Stimulated activated CD4-positive, alpha-beta T cell treated with anti-CD3 and anti-CD28 coated beads, Interleukin-1b, Interleukin-23, amount 100 ng/mL, for 48 hours (primary cell): Measurements from ENCODE around the gene SLC8A1.
A peak's percentile ranks its signal among the peaks of the same experiment; 100 is the strongest.

Experiments
- DNase-seq: peaks from one replicate; pipeline ENCODE4 v3.0.0-alpha.2; 2020

The SLC8A1 gene

DNA sequence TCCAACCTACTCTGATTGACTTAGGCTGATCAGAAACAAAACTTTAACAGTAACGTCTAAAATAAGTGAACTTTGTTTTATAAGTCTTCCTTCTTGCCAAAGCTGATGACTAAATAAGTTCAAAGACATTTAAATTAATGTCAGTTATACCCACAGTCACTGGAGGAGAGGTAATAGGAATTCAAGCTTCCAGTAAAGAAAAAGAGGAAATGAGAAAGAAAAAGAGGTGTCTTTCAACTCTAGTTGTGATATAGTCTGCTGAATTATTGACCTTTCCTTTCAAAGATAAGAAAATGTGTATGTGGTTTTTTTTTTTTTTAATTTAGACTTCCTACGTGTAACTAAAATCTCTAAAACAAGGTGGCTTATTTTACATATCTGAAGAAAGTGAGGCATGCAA lies 191.5 kb downstream of the SLC8A1 start:
- no peak for DNase-seq

DNA sequence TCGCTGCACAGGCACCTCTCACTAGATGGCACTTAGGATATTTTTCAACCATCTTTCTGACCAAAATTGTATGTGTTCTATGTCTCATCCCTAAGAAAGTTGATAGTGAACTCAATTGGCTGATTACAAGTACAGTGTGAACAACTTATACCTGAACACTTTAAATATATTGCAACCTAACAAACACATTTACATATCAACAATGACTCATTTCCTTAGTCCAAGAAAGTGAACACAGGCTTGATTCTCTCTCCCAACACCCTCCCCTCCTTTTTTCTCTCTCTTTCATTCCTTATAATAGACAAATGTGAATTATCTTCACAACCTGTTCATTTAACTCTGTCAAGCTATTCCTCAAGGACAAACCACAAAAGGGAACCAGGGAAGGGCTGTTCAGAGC lies 192.0 kb downstream of the SLC8A1 start:
- no peak for DNase-seq

DNA sequence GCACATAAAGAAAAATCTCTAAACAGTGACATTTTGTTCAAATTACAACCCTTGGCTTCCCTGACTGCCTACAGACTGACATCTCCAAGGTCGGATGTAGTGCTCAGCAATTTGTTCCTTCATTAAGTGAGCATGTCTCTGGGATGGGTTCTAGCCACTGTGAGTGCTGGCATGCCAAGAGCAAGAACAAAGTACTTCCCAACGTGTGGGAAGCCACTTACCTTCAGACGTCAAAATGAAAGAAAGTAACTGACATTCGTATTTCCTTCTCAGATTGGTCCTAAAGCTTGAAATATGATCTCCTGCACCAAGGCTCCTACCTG lies 193.8 kb downstream of the SLC8A1 start:
- no peak for DNase-seq

DNA sequence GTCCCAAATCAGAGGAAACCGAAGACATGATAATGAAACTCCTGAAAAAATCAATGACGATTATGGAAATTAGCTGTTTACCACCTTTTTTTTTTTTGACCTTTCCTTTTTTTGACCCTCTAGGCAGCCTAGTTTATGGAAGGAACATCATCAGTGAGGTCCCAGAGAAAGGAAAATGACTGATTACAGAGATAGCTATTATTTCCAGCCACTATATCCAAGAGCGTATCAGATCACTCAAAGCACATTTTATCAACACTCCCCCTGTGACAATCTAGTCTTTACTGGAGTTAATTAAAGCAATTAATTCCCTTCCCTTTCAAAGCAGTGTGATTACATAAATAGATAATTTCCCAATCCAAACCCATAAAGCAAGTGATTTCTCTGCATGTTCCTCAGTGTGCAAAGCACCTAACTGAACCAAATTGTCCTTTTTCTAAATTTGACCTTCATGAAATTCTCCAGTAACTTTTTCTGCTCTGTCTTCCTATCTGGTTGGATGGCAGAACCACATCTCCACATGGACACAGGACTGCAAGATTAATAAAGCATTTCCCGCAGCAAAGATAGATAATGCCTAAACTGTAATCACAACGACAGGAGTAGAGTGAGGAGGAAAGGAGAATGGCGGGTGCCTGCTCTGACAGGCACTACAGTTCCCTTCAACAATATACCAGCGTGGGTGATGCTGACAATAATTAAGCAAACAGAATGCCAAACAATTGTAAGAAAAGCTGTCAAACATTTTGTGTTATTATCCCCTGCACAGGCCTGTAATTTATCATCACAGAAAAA lies 194.4 kb downstream of the SLC8A1 start:
- DNase-seq: no peak

DNA sequence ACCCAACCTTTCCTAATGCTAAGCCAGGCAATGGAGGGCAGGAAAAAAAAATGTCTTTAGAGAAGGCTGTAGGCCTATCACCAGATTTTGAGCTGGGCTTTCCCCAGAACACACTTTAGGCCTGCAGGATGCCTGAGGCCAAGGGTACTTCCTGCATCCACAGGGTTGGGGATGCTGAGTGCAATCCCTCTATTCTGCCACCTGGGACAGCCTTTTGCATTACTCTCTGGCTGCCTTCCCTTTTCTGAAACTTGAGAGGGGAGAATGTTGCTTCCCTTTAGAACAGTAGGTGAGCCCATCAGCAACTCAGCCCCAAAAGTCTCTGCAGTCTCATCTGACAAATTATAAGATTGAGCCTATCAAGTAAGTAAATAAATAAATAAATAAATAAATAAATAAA lies 195.2 kb downstream of the SLC8A1 start:
- no peak for DNase-seq

DNA sequence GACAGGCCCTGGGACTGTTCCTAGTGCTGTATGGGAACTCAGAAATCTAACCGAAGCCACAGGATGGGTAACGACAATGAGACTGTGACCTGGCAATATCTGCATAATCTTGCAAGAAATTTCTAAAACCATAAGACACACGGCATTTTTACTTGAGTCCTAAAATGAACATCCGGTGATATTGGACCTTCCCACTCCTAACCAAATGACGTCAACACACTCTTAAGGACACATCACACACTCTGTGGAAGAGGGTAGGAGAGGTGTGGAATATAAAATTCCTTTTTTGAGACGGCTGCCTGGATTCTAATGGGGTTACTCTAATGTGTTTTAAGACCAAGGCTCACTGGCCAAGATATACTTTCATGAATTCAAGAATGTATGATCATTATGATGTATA lies 195.9 kb downstream of the SLC8A1 start:
- DNase-seq: no peak

DNA sequence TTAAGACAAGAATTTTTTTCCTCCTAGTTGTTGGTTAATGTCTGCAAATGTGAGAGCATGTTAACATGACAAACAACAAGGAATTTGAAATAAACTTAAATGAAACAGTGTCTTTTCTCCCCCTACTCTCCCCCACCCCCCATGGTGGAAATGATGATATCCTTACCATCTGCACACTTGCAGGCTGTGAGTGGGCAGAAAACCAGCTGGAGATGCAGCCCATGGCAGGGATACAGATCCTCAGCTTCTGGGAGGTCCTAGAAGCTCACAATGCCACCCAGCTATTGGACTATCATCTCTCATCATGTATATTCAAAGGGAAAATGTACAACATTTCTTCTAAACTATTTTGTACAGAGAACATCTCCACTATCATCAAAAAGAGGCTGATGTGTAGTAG lies 196.8 kb downstream of the SLC8A1 start:
- no peak for DNase-seq

DNA sequence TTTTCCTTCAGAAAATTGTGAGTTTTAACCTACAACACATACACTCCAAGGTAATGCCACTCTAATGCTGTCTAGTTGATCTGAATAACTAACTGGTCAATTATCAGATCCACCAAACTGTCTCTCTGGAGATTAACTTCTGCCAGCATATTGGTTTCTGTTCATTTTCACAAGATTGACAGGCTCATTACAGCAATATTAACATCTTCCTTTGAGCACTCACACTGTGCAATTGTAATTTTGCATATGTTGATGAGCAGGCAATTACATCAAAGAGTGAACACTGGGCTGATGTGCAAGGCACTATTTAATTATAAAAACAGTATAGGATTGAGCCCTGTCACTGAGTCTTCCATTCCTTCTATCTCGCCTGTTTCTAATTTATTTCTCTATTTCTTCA lies 197.3 kb downstream of the SLC8A1 start:
- DNase-seq: no peak

DNA sequence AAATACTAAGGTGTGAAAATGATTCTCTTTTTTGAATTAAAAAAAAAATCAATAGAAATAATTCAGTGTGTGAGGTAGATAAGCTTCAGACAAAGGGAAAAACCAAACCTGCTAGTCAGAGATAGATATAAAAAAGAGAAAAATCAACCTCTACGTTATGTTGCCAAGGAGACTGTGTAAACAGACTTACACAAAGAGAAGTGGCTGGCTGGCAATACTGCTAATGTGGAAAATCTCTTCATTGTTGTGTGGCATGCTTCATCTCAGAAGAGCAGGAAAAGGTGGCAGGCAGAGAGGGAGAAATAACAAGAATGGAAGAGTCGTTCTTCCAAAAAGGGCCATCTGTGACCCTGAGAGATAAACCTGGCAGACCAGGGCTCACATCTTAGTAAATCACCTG lies 200.8 kb downstream of the SLC8A1 start:
- DNase-seq: no peak

DNA sequence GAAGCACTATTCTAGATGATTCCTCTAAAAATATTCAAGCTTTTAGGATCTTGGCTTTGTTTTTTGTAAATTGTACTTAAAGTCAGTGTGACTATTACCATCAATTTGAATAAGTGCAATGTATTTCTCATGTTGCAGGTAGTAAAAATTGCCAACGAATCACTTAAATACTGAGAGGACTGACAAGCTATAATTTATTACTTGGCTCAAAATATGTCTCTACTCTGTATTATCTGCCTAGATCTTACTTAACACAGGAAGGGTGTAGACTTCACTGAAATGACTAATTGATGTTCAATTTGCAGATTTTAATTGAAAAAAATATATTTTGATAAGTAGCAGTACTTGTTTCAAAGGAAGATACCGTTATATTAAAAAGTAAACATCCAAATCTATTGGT lies 202.3 kb downstream of the SLC8A1 start:
- DNase-seq: no peak

DNA sequence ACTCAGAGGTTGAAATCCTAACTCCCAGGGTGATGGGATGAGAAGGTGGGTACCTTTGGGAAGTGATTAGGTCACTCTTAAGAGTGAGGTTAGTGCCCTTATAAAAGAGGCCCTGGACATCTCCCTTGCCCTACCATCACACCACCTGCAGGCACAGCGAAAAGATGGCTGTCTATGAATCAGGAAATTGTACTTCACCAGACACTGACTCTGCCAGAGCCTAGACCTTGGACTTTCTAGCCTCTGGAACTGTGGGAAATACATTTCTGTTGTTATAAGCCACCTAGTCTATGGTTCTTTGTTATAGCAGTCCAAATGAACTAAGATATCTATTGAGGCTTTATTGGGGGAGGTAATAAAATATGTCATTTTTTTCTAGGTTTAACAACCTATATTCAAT lies 203.6 kb downstream of the SLC8A1 start:
- no peak for DNase-seq

DNA sequence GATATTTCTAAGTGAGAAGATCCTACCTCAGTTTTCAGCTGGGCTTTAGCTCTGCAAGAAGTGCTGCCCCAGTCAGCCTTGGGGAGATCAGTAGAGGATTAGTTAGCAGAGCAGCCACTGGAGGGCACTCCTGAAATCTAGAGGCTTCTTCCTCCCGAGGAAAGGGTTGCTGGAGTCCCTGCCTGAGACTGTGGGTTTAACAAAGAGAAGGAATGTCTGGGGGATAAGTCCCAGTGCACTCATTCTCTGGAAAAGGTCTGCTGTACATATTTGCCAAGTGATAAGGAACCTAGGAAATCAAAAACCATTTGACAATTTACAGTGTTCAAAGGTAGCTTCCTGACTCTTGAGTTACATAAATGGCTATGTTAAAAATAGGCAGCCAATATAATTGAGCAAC lies 207.2 kb downstream of the SLC8A1 start:
- peak; percentile 2 for DNase-seq

DNA sequence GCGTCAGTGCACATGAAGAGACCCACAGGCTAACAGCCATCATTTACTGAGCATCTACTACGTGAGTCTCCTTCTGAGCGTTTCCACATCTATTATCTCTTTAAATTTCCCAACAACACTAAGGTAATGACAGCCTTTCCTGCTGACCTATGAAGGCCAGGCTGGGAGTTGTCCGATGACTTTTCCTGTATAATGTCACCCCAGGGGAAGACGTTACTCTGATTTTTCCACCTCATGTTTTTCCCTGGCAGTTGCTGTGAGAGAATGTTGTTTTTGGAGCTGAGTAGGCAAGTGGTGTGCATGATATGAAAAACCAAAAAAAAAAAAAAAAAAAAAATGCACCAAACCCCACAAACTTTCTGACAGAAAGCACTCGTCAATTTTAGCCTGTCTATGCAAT lies 207.6 kb downstream of the SLC8A1 start:
- no peak for DNase-seq

DNA sequence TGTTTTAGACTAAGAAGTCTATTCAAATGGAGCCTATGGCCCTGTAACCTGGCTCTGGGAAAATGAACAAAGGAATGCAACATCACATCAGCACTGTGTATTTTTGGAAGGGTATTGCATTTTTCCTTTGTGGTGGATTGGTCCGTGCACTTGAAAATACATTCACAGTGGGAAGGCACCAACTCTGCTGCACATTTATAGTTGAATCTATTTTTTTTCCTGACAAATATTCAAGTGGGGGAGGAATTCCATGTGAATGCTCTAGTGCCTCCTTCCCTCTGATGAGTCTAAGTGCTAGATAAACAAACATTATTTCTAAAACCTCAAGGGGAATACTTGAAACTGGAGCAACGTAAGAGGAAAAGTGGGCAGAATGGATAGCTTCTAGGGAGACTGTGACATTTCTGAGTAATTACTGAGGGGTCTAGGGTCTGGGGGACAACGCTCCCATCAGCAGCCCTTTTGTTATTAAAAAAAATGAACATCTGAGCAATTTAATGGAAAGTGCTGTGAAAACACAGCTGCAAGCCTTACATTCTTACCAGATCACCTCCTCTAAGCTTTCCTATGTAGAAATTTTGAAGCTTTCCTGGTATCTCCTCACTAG lies 208.2 kb downstream of the SLC8A1 start:
- no peak for DNase-seq

DNA sequence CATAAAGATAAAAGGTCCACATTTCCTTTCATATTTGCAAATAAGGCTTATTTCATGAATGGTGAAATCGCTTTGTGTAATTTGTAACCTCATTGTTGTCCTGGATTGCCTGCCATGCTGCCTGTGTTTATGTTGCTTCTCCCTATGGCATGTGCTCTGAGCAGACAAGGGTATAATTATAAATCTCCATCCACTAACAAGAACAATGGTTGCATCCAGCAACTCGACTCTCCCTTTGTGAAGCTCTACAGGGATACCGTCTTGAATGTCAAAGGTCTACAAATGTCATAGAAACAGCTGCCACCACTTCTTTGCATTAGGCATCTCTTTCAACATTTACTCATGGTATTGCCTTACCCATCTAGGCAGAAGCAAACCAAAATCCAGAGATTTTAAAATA lies 209.6 kb downstream of the SLC8A1 start:
- DNase-seq: no peak

DNA sequence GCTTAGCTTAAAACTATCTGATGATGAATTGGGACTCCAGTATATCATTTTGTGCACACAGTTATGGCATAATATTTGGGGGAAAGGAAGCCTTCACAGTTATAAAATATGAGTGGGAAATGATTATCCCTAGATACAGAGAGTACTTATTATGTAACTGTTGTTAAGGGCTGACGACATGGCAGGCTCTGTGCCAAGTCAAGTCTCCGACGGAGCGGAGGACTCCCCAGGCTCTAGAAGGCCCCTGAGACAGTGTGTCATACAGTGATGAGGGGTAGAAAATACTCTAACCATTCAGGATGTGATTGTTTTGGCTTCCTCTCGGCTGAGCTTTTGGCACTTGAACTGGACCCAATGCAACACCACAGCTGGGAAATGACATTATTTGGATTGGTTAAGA lies 211.8 kb downstream of the SLC8A1 start:
- DNase-seq: no peak

DNA sequence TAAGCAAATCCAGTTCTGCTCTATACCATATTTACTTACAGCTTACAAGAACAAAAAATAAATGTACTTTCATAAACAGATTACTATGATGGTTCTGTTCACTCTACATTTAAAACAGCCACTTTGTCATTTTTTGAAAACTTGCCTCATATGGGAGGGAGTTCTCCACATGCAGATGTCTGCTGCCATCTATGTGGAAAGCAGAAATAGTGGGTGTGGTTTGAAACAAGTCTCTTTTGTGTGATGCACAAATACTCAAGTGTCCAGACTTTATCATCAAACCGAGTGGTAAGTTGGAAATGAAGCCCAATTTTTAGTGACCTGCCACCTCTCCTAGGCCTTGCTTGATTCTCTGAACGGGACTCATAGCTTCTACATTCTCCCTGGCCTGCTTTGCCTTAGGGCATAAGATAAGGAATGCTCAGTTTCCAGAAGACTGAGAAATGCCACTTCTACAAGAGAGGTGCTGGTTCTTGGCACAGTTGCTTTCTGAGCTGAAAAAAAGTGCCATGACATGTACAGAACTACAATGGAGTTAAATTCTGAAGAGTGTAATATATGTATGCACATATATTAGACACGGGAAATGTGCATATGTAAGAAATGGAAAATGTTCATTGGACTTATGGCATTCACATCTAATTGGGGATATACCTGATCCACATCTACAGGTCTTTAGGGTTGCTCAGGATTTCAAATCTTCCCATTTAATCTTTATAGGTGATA lies 221.0 kb downstream of the SLC8A1 start:
- DNase-seq: no peak

DNA sequence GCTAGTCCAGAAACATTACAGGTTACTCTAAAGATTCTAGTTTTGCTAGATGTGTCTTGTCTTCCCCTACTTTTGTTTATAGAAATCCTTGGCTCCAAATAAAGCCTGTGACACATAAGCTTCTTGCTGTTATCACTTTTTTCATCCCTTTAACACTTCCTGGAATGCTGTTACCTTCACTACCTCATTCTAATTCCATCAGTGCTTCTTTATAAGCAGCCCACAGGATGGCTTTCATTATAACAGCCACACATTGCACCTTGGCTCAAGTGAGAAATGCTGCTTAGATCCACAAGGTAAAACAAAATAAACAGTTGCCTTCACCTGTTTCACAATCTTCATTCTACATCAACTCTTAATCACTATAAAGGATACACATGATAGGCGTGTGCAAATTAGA lies 221.7 kb downstream of the SLC8A1 start:
- DNase-seq: no peak

DNA sequence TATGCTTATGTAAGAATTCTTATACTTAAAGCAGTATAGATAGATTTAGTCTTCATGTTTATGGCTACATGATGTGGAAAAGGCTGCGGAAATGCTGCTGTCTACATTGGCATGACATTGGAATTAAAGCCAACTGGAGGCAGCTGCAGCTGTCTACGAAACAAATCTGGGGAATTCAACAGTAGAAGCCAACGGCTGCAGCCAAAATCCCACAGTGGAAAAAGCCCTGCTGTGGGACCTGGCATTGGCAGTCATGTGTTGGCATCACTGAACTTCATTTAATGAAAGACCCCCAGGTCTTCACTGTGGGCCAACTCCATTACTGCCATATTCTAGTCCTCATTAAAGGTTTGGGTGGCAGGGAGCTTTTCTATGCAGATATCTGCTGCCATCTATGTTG lies 223.6 kb downstream of the SLC8A1 start:
- no peak for DNase-seq

DNA sequence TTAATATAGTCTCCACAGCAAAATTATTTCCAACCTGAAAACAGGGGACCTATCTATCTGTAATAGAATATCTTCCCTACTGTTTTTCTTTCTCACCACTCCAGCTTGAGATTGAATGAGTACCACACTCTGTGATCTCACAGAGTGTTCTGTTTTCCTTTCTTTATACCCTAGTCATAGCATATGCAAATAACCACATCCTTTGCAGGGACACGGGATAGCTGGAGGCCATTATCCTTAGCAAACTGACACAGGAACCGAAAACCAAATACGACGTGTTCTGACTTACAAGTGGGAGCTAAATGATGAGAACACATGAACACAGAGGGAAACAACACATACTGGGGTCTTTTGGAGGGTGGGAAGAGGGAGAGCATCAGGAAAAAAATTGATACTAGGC lies 224.7 kb downstream of the SLC8A1 start:
- DNase-seq: no peak

DNA sequence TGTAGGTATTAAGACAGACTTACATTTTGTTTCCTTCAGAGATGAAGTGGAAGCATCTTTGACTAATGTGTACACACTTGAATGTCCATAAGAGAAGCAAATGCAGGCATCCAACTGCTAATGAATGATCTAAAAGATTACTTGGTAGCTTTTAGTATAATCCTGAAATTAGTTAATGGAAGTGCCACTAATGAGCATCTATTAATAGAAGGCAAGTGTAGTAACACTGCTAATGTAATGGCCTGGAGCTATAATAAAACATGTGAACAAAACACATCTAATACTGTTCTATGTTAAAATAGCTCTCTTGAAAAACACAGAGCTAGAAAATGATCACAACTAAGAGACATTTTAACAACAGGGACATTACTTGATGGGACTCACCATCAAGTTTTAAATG lies 225.3 kb downstream of the SLC8A1 start:
- no peak for DNase-seq

DNA sequence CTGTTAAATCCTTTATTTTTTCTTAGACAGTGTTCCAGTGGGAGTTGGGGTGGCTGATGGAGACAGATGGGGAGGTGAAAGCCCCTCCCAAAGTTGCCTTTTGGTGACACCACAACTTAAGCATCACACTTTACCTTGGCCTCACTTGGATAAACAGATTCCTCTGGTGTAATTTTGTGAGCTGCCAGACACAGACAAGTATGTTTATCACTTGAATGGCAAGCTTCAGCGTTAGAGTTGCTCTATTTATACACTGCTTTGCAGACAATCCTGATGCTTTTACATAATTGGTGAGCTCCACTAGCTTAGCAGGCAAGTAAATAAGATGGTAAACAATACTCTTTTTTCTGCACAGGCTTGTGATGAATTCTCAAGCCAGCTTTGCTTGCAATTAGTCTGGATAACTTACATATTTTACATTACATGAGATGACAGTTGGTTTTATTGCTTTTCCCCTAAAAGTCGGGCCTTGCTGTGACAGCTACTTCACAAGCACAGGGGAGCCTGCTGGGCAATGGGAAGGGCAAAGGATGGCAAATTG lies 226.2 kb downstream of the SLC8A1 start:
- no peak for DNase-seq

DNA sequence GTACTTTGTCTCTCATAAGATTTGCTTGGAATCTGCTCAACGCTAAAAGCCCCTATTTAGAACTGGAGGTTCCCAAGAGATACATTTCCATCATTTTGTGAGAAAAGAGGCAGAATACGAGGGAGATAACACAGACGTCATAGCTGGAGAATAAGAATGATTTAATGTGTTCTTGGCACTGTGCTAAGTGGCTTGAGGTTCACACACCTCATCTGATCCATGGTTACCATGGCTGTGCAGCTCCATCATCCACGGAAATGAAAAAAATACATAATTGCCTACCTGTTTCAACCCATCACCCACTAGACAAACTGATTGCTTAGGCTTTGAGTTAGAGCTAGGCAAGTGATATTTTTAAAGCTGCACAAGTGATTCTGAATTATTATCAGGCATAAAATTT lies 227.6 kb downstream of the SLC8A1 start:
- DNase-seq: no peak
